ENCODE results near the gene OLFML2A. TPM values are rescaled to one million over a fixed set of nuclear protein-coding genes. Genes with fewer than 3 reads are reported as not detected.

Gene OLFML2A
- total and polyA plus RNA-seq, 2 of the 13 experiments (the other 11 are each of a cell fraction or from before 2014, with no cell fraction given): 0.01 to 0.02 TPM

- no peak for TF ChIP-seq HNF1A (IDR thresholded peaks at IDR 0.05; ENCODE audit: low read depth)
- 0 out of 2 replicates have a peak, but pooled peaks have one; percentile 17 for TF ChIP-seq HNF1A (CRISPR knock-in tag; IDR thresholded peaks at IDR 0.05; ENCODE audit: borderline replicate concordance)
- no peak for TF ChIP-seq U2AF1 (optimal IDR thresholded peaks at IDR 0.05; ENCODE audit: low read depth, low read length)
- no peak for TF ChIP-seq POLR2AphosphoS5 (IDR thresholded peaks at IDR 0.05; ENCODE audit: low read depth, low read length)
- no peak for TF ChIP-seq ZNF3 (CRISPR knock-in tag; IDR thresholded peaks at IDR 0.05)
- TF ChIP-seq RORA (CRISPR knock-in tag; IDR thresholded peaks at IDR 0.05): no peak
- no peak for TF ChIP-seq SIX4 (CRISPR knock-in tag; IDR thresholded peaks at IDR 0.05)
- no peak for TF ChIP-seq ZNF589 (CRISPR knock-in tag; conservative IDR thresholded peaks at IDR 0.05)
- no peak for TF ChIP-seq GTF3A (CRISPR knock-in tag; conservative IDR thresholded peaks at IDR 0.05)
- TF ChIP-seq ETV6 (CRISPR knock-in tag; conservative IDR thresholded peaks at IDR 0.05): no peak
- no peak for TF ChIP-seq POGK (CRISPR knock-in tag; conservative IDR thresholded peaks at IDR 0.05)
- TF ChIP-seq ZNF841 (CRISPR knock-in tag; IDR thresholded peaks at IDR 0.05; ENCODE audit: borderline replicate concordance): no peak
- TF ChIP-seq HNF1B (CRISPR knock-in tag; IDR thresholded peaks at IDR 0.05): peak; percentile 56; the same call in 1 of the 2 replicates
- TF ChIP-seq ARNTL (CRISPR knock-in tag; IDR thresholded peaks at IDR 0.05): 0 out of 2 replicates have a peak, but pooled peaks have one; percentile 41
- no peak for TF ChIP-seq GTF2F1 (IDR thresholded peaks at IDR 0.05; ENCODE audit: low read length)
- 0 out of 2 replicates have a peak, but pooled peaks have one; percentile 64 for TF ChIP-seq ESRRA (CRISPR knock-in tag; IDR thresholded peaks at IDR 0.05; ENCODE audit: low read depth)
- no peak for TF ChIP-seq SP1 (IDR thresholded peaks at IDR 0.05)
- TF ChIP-seq SP1 (CRISPR knock-in tag; IDR thresholded peaks at IDR 0.05): no peak
- TF ChIP-seq YEATS2 (CRISPR knock-in tag; IDR thresholded peaks at IDR 0.05; ENCODE audit: borderline replicate concordance): no peak
- TF ChIP-seq SUZ12 (IDR thresholded peaks at IDR 0.05; ENCODE audit: low read depth, low read length): no peak
- TF ChIP-seq NONO (IDR thresholded peaks at IDR 0.05): no peak
- 0 out of 2 replicates have a peak, but pooled peaks have one; percentile 52 for TF ChIP-seq NONO (CRISPR knock-in tag; conservative IDR thresholded peaks at IDR 0.05)
- no peak for TF ChIP-seq MTERF4 (CRISPR knock-in tag; IDR thresholded peaks at IDR 0.05)
Observed at GRCh38 chr9:124794902-124795491, 18.1 kb downstream of the OLFML2A start (continued).

All from HepG2 (cell line).